ENCODE measurements around the gene GABRG3. TPM values are rescaled to one million over a fixed set of nuclear protein-coding genes. Genes with fewer than 3 reads are reported as not detected.

Gene GABRG3
- total RNA-seq, 1 donor from 2014 or later = 2.6 TPM

DNA sequence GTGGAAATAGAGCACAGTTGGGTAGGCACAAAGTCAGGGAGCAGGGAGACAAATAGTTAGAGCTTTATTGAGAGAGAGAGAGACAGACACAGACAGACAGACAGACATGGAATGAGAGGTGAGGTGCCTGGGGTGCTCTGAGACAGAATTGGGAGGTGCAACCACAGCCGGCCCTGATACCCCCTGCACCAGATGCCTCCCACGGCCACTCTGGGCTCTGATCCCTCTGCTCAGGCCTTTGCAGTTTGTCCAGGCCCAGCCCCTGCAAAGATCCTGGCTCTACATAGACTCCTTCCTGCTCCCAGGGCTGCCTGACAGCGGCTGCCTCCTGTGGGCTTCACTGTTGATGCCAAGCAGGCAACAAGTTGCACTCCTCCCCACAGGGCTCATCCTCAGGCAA is 283.8 kb downstream of the GABRG3 start:
- Mint-ChIP-seq H3K27ac (no peak overlapping the region), H3K36me3 (no peaks in the 10 kb centered on the region), H3K4me1 (ENCODE audit: unreplicated experiment) (peaks cover 28% of the 10 kb centered on the region), H3K4me3 (no peak overlapping the region), H3K27me3 (no peaks in the 10 kb centered on the region), H3K9me3 (no peaks in the 10 kb centered on the region)
- TF ChIP-seq CTCF (conservative IDR thresholded peaks at IDR 0.05) = no peak
- no peak for DNase-seq (ENCODE audit: extremely low spot score, unreplicated experiment)

DNA sequence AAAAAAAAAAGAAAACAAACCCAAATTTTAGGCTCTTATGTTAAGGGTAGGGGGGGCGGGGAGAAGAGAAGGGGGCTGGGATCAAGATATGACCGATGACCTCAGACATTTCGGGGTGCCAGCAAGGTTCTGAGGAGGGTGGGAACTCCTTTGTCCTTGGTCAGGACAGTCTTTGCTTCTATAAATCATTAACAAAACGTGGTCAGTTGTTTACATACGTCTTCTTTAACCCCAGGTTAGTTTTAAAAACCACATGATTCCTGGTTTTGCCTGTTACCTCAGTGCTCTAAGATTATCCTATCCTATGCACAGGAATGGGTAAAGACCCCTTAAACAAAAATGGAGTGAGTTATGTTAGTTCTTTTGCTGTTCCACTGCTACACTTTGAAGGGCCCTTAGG is 285.5 kb downstream of the GABRG3 start:
- Mint-ChIP-seq H3K4me3 (no peak overlapping the region), H3K36me3 (no peaks in the 10 kb centered on the region), H3K27ac (no peak overlapping the region), H3K4me1 (ENCODE audit: unreplicated experiment) (peaks cover 23% of the 10 kb centered on the region), H3K27me3 (no peaks in the 10 kb centered on the region), H3K9me3 (no peaks in the 10 kb centered on the region)
- TF ChIP-seq CTCF (conservative IDR thresholded peaks at IDR 0.05) = no peak
- DNase-seq (ENCODE audit: extremely low spot score, unreplicated experiment) = no peak

GRCh38 chr15:27258287-27258686 is 287.3 kb downstream of the GABRG3 start:
- Mint-ChIP-seq H3K4me3 (no peak overlapping the region), H3K9me3 (no peaks in the 10 kb centered on the region), H3K27ac (no peak overlapping the region), H3K36me3 (no peaks in the 10 kb centered on the region), H3K27me3 (no peaks in the 10 kb centered on the region), H3K4me1 (ENCODE audit: unreplicated experiment) (peaks cover 23% of the 10 kb centered on the region)
- no peak for DNase-seq (ENCODE audit: extremely low spot score, unreplicated experiment)
- no peak for TF ChIP-seq CTCF (conservative IDR thresholded peaks at IDR 0.05)

DNA sequence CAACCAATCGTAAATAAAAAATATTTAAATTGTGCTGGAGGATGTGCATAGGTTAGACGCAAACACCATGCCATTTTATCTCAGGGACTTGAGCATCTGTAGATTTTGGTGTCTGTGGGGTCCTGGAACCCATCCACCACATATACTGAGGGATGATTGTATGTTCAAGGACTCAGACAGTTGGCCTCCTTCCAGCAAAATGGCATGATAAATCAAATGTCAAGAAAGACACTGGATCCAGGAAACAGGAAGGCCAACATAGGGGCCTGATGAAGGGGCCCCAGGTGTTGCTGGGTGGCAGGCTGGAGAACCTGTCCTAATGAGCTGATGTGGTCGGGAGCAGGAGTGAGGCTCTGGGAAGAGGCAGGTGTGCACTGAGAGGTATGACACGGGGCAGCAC is 289.5 kb downstream of the GABRG3 start:
- DNase-seq (ENCODE audit: extremely low spot score, unreplicated experiment) = no peak
- Mint-ChIP-seq H3K27ac (no peak overlapping the region), H3K9me3 (no peaks in the 10 kb centered on the region), H3K27me3 (no peaks in the 10 kb centered on the region), H3K36me3 (no peaks in the 10 kb centered on the region), H3K4me3 (no peak overlapping the region), H3K4me1 (ENCODE audit: unreplicated experiment) (peaks cover 19% of the 10 kb centered on the region)
- TF ChIP-seq CTCF (conservative IDR thresholded peaks at IDR 0.05) = no peak

DNA sequence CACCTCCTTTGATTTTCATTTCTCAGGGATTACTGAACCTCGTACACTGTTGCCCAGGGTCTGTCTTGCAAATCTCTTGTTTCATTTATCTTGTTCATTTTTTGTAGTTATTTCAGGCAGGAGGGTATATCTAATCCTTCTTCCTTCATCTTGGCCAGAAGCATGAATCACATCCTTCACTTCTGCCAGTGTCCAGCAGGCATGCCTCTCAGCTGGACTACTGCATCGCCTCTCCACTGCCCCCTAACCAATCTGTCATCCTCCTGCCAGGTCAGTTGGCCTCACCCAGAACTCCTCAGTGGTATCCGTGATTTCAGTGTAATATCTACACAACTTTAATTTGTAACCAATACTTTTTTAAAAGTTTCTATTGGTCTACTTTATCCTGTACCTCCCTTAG is 297.9 kb downstream of the GABRG3 start:
- H3K4me1 Mint-ChIP-seq (ENCODE audit: unreplicated experiment) = peaks cover under 1% of the 10 kb centered on the region
- no peak overlapping the region for H3K27ac Mint-ChIP-seq
- DNase-seq (ENCODE audit: extremely low spot score, unreplicated experiment) = no peak
- peaks cover 7% of the 10 kb centered on the region for H3K9me3 Mint-ChIP-seq
- no peaks in the 10 kb centered on the region for H3K27me3 Mint-ChIP-seq
- no peaks in the 10 kb centered on the region for H3K36me3 Mint-ChIP-seq
- TF ChIP-seq CTCF (conservative IDR thresholded peaks at IDR 0.05) = no peak
- no peak overlapping the region for H3K4me3 Mint-ChIP-seq

DNA sequence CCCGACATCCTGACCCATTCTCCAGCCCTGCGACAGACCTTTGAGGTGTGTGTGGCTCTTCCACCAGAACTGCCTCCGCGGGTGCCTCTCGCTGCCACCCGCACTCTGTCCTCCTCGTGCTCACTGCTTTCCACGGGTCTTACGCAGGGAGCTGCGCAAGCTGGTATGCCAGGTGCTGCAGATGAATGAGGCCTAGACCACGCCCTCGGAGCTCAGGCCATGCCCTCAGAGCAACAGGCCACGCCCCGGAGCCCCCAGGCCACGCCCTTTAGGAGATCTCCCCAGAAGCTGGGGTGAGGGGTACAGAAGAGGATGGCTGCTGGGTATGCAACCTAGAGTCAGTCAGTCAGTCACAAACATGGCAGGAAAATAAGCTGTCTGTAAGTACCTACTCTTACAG is 300.3 kb downstream of the GABRG3 start:
- Mint-ChIP-seq H3K27me3 (no peaks in the 10 kb centered on the region), H3K36me3 (no peaks in the 10 kb centered on the region), H3K27ac (no peak overlapping the region), H3K9me3 (peaks cover 7% of the 10 kb centered on the region), H3K4me3 (no peak overlapping the region), H3K4me1 (ENCODE audit: unreplicated experiment) (no peaks in the 10 kb centered on the region)
- no peak for DNase-seq (ENCODE audit: extremely low spot score, unreplicated experiment)
- no peak for TF ChIP-seq CTCF (conservative IDR thresholded peaks at IDR 0.05)

Measured in type B pancreatic cell (in vitro differentiated cells).